Aorta (tissue), 5 donors: Measurements from ENCODE around the gene TMCO1. TPM values are rescaled to one million over a fixed set of nuclear protein-coding genes. Genes with fewer than 3 reads are reported as not detected.
"Not testable (repeated sequence)": the region's sequence is repeated elsewhere in the genome, so short reads cannot be mapped to it uniquely, and the experiment has no call there.

Source experiments
- ATAC-seq: fragments of 200-7000 bp; cut with Tn5 transposase; one replicate; pipeline ENCODE4 v1.9.1; 2022; ENCODE audit warnings: moderate library complexity; ENCODE audit not compliant: low FRiP score
- DNase-seq, 2 donors: peaks; one replicate each; pipeline ENCODE4 v3.0.0-alpha.2; 2020
- H3K27ac ChIP-seq, 2 donors: one replicate each; pipeline ENCODE4 v1.5.1; 2013; ENCODE audit warnings: low read length in 2 of 2, mild to moderate bottlenecking in 2 of 2, moderate library complexity in 2 of 2, control low read depth in 1 of 2, inconsistent platforms in 1 of 2, low read depth in 1 of 2
- H3K27me3 ChIP-seq, 2 donors: one replicate each; pipeline ENCODE4 v1.6.1; 2013; ENCODE audit warnings: control low read depth in 1 of 2, low read length in 1 of 2, mild to moderate bottlenecking in 1 of 2, moderate library complexity in 1 of 2; ENCODE audit not compliant: insufficient read depth in 2 of 2, control insufficient read depth in 1 of 2
- H3K36me3 ChIP-seq, 2 donors: one replicate each; pipeline ENCODE4 v1.6.1; 2013; ENCODE audit warnings: control low read depth in 1 of 2, low read length in 1 of 2, mild to moderate bottlenecking in 1 of 2; ENCODE audit not compliant: insufficient read depth in 2 of 2, control insufficient read depth in 1 of 2
- H3K4me1 ChIP-seq, 2 donors: one replicate each; pipeline ENCODE4 v1.6.1; 2013; ENCODE audit warnings: low read length in 2 of 2, control low read depth in 1 of 2, mild to moderate bottlenecking in 1 of 2, moderate library complexity in 1 of 2; ENCODE audit not compliant: insufficient read depth in 2 of 2, control insufficient read depth in 1 of 2
- H3K4me3 ChIP-seq, 2 donors: one replicate each; pipeline ENCODE4 v1.5.1; 2013; ENCODE audit warnings: low read length in 2 of 2, control low read depth in 1 of 2, mild to moderate bottlenecking in 1 of 2
- H3K9me3 ChIP-seq: one replicate; pipeline ENCODE4 v1.6.1; 2013; ENCODE audit warnings: mild to moderate bottlenecking, low read length; ENCODE audit not compliant: control insufficient read depth
- WGBS, 2 donors: extraction: QIAGEN DNeasy Blood & Tissue Kit; methylation state at CpG; one replicate each; pipeline ENCODE4 v1.1.7; 2013; 5-methylcytosine and 5-hydroxymethylcytosine counted together
- intact Hi-C, 2 donors: fragments of 100-400 bp; cut with DNase I; formaldehyde crosslinking; loops; one replicate each; pipeline versions ENCODE4 v1.14.2 to v1.15.0; 2022
- polyA plus RNA-seq, 2 donors: library from polyadenylated mRNA; stranded (reverse); fragments of 200-250 nt; gene quantifications; one replicate each; pipeline ENCODE4 v1.2.3, GENCODE V29; 2013
- total RNA-seq, 2 donors: library from RNA; stranded (reverse); fragmentation: NEBNext Ultra II Directional; extraction: Animal tissue kit (Norgen Biotek cat#: 25700); gene quantifications; one replicate each; pipeline ENCODE4 v1.2.1, GENCODE V29; 2021
- donor health status: healthy with polysubstance abuse.
- donor health status: Bipolar disorder and iron deficiency.
- donor health status: DM: no; HTN: no; CAD: no.
- donor health status: DM: no; HTN: no; CAD: no.
- donor health status: DM: yes; HTN: yes; CAD: no.

TMCO1 gene
- total and polyA plus RNA-seq, 4 donors, result 56.8 to 65.7 (median 60.9) TPM

DNA sequence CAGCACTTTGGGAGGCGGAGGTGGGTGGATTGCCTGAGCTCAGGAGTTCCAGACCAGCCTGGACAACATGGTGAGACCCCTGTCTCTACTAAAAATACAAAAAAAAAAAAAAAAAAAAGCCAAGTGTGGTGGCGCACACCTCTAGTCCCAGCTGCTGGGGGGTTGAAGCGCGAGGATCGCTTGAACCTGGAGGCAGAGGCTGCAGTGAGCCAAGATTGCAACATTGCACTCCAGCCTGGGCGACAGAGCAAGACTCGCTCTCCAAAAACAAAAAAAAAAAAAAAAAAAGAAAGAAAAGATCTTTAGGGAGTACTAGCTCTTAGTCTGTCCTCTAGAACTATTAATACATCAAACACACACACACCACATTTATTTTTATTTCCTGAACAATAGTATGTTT, 66.7 kb downstream of the TMCO1 start:
- intact Hi-C loops, result loop anchor here in 1 of 2 donors (10.0 kb wide), 1 partner anchor 123 kb away; the partner anchor contains the start of gene UCK2
- not testable (repeated sequence) for H3K4me3 ChIP-seq, DNase-seq, H3K36me3 ChIP-seq, H3K27ac ChIP-seq, H3K9me3 ChIP-seq, H3K4me1 ChIP-seq, ATAC-seq, H3K27me3 ChIP-seq
- WGBS, 2 donors, result 84 to 93% methylated on average over 7 of the region's 7 CpGs

DNA sequence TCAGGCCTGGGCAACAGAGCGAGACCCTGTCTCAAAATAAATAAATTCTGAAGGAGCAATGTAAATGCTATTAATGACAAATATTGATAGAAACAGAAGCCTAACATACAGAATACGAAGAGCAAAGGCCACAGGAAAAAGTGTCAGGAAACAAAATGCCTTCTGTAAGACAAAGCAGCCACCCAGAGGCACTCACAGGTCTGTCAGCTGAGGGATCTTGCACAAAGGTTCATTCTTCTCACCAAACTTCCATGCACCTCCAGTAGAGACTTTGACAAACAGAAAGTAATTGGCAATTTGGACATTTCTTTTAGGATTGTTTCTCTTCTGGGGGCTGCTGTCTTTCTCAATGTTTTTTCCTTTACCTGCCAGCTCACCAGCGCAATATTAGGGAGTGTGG, 69.1 kb downstream of the TMCO1 start:
- H3K9me3 ChIP-seq, result no peaks in the 10 kb centered on the region
- ATAC-seq, result no peak
- no peak for DNase-seq
- no peaks in the 10 kb centered on the region for H3K27me3 ChIP-seq
- intact Hi-C loops, result loop anchor here (2.0 to 10.0 kb wide), 5 partner anchors 69 to 198 kb away; partner anchors contain the start of genes MGST3 (in 1 of the 2) and TMCO1 (in 1 of the 2)
- H3K4me1 ChIP-seq, result no peaks in the 10 kb centered on the region
- WGBS, 2 donors, result 93 to 96% methylated on average over 3 of the region's 3 CpGs
- no peaks in the 10 kb centered on the region for H3K36me3 ChIP-seq
- H3K27ac ChIP-seq, result no peak overlapping the region
- H3K4me3 ChIP-seq, result no peak overlapping the region

DNA sequence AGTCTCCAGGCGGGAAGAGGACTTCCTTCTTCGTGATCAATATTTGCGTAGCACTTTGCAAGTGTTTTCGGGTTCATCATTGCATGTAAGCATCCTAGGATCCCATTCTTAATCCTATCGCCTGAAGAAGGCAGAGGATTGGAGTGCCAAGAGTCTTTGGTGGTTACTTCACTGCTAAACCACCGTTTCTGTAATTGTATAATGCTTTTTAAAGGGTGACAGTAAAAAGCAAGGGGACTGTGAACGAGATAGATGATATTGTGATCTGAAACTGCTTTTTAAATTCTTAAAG, 70.0 kb downstream of the TMCO1 start:
- ATAC-seq (no peak), DNase-seq (no peak)
- Histone ChIP-seq H3K4me1 (no peaks in the 10 kb centered on the region), H3K9me3 (no peaks in the 10 kb centered on the region), H3K27me3 (no peaks in the 10 kb centered on the region), H3K27ac (peak overlapping the region in 1 of 2 donors; percentile 64), H3K36me3 (no peaks in the 10 kb centered on the region), H3K4me3 (peak overlapping the region; percentile 72 to 91)
- intact Hi-C loops, result loop anchor here (2.0 to 10.0 kb wide), 5 partner anchors 68 to 199 kb away; partner anchors contain the start of genes MGST3 (in 1 of the 2) and TMCO1 (in 1 of the 2)
- WGBS, 2 donors, result 0% methylated on average over 7 of the region's 7 CpGs

DNA sequence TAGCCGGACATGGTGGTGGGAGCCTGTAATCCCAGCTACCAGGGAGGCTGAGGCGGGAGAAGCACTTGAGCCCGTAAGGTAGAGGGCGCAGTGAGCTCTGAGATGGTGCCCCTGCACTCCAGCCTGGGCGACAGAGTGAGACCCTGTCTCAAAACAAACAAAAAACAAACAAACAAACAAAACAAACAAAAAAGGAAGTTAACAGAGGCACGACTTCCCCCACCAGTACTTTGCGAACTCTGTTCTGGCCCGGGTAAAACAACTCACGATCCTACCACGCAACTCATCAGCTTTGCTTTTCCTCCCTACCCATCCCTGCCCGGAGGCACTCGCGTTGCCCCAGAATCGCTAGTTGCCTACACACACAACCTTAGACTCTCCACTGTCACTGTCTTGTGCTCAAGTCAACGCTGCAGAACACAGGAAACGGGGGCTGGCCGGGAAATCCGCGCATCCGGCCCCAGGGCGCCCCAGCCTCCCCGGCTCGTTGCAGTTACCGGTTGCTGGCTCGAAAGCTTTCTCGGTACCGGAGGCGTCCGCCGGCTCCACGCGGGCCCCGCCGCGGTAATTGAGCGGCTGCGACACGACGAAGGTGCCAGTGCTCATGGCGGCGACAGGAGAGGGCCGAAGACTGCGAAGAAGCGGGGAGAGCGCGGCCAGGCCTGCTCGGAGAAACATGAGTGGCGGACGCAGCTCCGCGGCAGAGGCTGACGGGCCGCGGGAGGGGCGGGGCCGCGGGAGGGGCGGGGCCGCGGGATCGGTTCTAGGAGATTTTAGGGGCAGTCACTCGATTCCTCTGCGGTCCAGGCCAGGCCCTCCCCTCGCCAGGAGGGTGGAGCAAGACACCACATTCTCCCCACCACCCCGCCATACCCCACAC, 70.5 kb downstream of the TMCO1 start, which contains the start of gene ALDH9A1:
ALDH9A1 (minus strand) TSS at position 682 of the 880 bp plus-strand sequence; CDS start at position 678, 4 bp downstream.
- Histone ChIP-seq H3K27ac (peak within 1 kb of the TSS; percentile 72 to 73), H3K4me1 (no peaks in the 10 kb centered on the region), H3K27me3 (no peaks in the 10 kb centered on the region), H3K36me3 (no peaks in the 10 kb centered on the region), H3K9me3 (no peaks in the 10 kb centered on the region), H3K4me3 (peak within 1 kb of the TSS; percentile 72 to 91)
- ATAC-seq (peak; percentile 96), DNase-seq (peak; percentile 94 to 96)
- 1% methylated on average over 47 to 65 of the region's 65 CpGs for WGBS, 2 donors
- intact Hi-C loops, result loop anchor here (2.0 to 10.0 kb wide), 5 partner anchors 67 to 199 kb away; partner anchors contain the start of genes MGST3 (in 1 of the 2) and TMCO1 (in 1 of the 2)

DNA sequence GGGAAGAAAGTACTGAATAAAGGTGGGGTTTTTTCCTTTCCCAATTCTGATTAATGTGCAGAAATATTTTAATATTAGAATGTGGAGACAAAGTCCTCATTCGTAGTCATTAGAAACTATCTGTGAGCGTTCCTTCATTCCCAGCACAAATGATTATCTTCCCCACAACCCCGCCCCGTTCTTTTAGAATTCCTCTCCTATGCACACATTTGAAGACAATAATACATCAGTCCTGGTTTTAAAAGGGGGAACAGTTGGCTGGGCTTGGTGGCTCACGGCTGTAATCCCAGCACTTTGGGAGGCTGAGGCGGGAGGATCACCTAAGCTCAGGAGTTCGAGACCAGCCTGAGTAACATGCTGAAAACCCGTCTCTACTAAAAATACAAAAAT, 71.2 kb downstream of the TMCO1 start:
- intact Hi-C loops, result loop anchor here (5.0 to 10.0 kb wide), 3 partner anchors 93 to 200 kb away; no protein-coding TSS in a partner anchor
- H3K27me3 ChIP-seq, result no peaks in the 10 kb centered on the region
- H3K27ac ChIP-seq, result peak overlapping the region in 1 of 2 donors; percentile 73
- no peaks in the 10 kb centered on the region for H3K4me1 ChIP-seq
- 61 to 62% methylated on average over 8 of the region's 8 CpGs for WGBS, 2 donors
- no peaks in the 10 kb centered on the region for H3K9me3 ChIP-seq
- H3K4me3 ChIP-seq, result peak overlapping the region in 1 of 2 donors; percentile 72
- DNase-seq (no peak), ATAC-seq (no peak)
- no peaks in the 10 kb centered on the region for H3K36me3 ChIP-seq

DNA sequence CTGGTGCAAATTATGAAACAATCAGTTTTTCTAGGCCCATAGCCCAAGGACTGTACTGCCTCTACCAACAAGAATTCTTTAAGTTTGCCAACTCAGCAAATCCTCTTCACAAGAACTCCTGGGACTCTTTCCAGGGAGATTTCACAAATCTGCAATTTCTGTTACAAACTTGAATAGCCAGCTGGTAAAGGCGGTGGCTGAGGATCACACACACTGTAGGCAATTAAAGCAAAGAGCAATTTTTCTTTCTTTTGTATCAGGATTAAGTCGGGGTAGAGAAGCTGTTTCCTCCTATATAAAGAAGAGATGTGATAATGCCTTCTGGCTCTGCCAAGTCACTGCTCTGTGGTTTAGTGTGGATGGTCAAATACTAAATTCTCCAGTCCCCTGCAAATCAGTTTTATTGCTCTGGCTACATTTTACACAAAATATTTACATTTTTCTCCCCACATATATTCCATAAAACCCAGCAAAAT, 72.0 kb downstream of the TMCO1 start:
- intact Hi-C loops, result loop anchor here (5.0 to 10.0 kb wide), 3 partner anchors 92 to 201 kb away; no protein-coding TSS in a partner anchor
- no peaks in the 10 kb centered on the region for H3K36me3 ChIP-seq
- 0 to 1% methylated on average over 2 of the region's 2 CpGs for WGBS, 2 donors
- peak; percentile 84 for ATAC-seq
- DNase-seq, result no peak
- H3K27me3 ChIP-seq, result no peaks in the 10 kb centered on the region
- H3K4me3 ChIP-seq, result no peak overlapping the region
- H3K4me1 ChIP-seq, result no peaks in the 10 kb centered on the region
- no peaks in the 10 kb centered on the region for H3K9me3 ChIP-seq
- no peak overlapping the region for H3K27ac ChIP-seq

DNA sequence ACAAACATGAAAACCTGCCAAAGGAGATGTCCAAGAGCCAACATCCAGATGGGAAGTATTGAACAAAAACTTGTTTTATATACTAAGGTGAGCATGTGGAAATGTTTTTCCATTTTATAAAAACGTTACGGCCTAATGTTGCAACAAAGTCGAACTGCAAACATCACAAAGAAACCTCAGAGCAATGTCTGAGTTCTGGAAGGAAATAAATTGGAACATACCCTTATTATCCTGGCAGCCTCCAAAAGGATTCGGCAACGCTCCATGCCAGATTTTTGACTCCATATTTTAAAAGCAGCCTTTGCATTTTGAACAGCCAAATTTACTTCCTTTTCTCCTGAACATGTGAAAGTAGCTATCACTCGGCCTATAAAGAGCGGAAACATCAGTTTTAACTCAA, 73.6 kb downstream of the TMCO1 start:
- Histone ChIP-seq H3K27me3 (no peaks in the 10 kb centered on the region), H3K4me3 (no peak overlapping the region), H3K4me1 (no peaks in the 10 kb centered on the region), H3K36me3 (no peaks in the 10 kb centered on the region), H3K27ac (no peak overlapping the region), H3K9me3 (no peaks in the 10 kb centered on the region)
- WGBS, 2 donors, result 24% methylated on average over 7 of the region's 7 CpGs
- no peak for DNase-seq
- ATAC-seq, result no peak
- intact Hi-C loops, result loop anchor here (5.0 to 10.0 kb wide), 3 partner anchors 90 to 202 kb away; no protein-coding TSS in a partner anchor

DNA sequence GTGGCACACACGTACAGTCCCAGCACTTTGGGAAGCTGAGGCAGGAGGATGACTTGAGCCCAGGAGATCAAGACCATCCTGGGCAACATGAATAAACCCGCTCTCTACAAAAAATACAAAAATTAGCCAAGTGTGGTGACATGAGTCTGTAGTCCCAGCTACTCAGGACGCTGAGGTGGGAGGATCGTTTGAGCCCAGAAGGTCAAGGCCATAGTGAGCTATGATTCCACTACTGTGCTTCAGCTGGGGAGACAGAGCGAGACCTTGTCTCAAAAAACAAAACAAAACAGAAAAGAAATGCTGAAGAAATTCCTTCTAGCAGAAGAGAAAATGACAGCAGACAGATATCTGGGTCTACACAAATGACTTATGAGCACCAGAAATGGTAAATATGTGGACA, 80.6 kb downstream of the TMCO1 start:
- intact Hi-C loops, result no loop called here
- ATAC-seq (no peak), DNase-seq (no peak)
- WGBS, 2 donors, result 92 to 98% methylated on average over 5 of the region's 5 CpGs
- Histone ChIP-seq H3K4me3 (no peak overlapping the region), H3K27ac (no peak overlapping the region), H3K4me1 (no peaks in the 10 kb centered on the region), H3K9me3 (no peaks in the 10 kb centered on the region), H3K36me3 (no peaks in the 10 kb centered on the region), H3K27me3 (no peaks in the 10 kb centered on the region)
